Fibroblast of lung (primary cell): Measurements from ENCODE around the gene OPN4.

ENCODE experiments used
- EZH2 ChIP-seq: IDR thresholded peaks from 2 replicates; pipeline ENCODE4 v1.5.1; 2012; ENCODE audit warnings: low read length, control low read depth, mild to moderate bottlenecking; ENCODE audit errors: missing control alignments
- TF ChIP-seq, protein P1 (sequence below), 2 donors: IDR thresholded peaks in 1 of 2; conservative IDR thresholded peaks in 1 of 2; 1 replicate in 1 of 2; 2 replicates in 1 of 2; pipeline ENCODE4 v1.5.1; 2011 to 2012; ENCODE audit warnings: low read length in 2 of 2, control low read depth in 1 of 2, inconsistent platforms in 1 of 2, low read depth in 1 of 2, mild to moderate bottlenecking in 1 of 2

DNA sequence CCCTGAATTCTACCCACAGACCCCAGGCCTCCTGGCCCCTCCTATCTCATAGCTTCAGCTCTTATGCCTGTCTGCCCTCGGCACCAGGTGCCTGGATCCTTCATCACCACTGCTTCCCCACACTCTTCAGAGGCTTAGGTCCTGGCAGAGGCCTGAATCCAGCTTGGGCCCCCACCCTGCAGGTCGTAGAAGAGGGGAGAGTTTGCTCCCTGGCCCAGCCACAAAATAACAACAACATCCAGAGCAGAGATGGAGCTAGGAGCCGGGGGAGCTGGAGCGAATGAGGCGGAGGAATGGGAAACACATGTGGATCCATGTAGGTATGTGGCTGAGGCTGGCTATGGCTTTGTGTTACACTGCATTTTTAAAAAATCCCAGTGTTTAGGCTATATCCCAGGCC is 7.8 kb upstream of the OPN4 start:
- TF ChIP-seq EZH2 = no peak
- TF ChIP-seq, protein P1, sequence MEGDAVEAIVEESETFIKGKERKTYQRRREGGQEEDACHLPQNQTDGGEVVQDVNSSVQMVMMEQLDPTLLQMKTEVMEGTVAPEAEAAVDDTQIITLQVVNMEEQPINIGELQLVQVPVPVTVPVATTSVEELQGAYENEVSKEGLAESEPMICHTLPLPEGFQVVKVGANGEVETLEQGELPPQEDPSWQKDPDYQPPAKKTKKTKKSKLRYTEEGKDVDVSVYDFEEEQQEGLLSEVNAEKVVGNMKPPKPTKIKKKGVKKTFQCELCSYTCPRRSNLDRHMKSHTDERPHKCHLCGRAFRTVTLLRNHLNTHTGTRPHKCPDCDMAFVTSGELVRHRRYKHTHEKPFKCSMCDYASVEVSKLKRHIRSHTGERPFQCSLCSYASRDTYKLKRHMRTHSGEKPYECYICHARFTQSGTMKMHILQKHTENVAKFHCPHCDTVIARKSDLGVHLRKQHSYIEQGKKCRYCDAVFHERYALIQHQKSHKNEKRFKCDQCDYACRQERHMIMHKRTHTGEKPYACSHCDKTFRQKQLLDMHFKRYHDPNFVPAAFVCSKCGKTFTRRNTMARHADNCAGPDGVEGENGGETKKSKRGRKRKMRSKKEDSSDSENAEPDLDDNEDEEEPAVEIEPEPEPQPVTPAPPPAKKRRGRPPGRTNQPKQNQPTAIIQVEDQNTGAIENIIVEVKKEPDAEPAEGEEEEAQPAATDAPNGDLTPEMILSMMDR (conservative IDR thresholded peaks at IDR 0.05 in 1 of 2, IDR thresholded peaks at IDR 0.05 in 1 of 2; ENCODE audit: low read depth in 1 of 2, low read length in 2 of 2) = no peak
